CD4-positive, alpha-beta T cell treated with Interleukin-17A for 4 hours (primary cell): Measurements from ENCODE around the gene HTR7.
A peak's percentile ranks its signal among the peaks of the same experiment; 100 is the strongest.

Experiments
- DNase-seq: peaks from one replicate; pipeline ENCODE4 v3.0.0-alpha.2; 2020; ENCODE audit warnings: mixed read lengths

The HTR7 gene

DNA sequence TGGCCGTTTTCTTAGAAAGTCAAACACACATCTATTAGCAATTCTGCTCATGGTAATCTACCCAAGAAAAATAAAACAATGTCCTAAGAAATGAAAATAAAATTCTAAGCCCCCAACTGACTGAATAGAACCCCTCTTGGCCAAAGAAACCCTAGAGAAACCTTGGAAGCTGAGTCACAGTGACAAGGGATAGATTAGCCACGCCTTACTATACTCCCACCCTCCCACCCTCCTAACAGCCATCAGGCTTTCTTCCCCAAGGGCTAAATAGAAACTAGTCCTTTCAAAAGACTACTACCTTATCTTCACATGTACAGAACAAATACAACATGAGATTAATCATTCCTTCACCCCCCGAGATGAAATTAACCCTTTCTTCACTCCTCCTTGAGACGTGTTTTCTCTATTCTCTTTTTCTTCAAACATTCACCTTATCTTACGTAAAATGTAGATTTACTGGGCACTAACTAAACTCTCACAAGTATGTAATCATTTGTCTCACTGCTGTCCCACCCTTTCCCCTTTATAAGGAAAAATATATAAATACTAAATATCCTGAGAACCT is 57.5 kb downstream of the HTR7 start:
- DNase-seq, result no peak

- no peak for DNase-seq
Measured at GRCh38 chr10:90799172-90799571, 58.7 kb downstream of the HTR7 start.

- no peak for DNase-seq
Measured at GRCh38 chr10:90798482-90798881, 59.4 kb downstream of the HTR7 start.

- DNase-seq, result no peak
Measured at GRCh38 chr10:90790422-90790821, 67.4 kb downstream of the HTR7 start.

- no peak for DNase-seq
Measured at GRCh38 chr10:90788968-90789367, 68.9 kb downstream of the HTR7 start.

- DNase-seq, result no peak
Measured at GRCh38 chr10:90788199-90788491, 69.7 kb downstream of the HTR7 start.

DNA sequence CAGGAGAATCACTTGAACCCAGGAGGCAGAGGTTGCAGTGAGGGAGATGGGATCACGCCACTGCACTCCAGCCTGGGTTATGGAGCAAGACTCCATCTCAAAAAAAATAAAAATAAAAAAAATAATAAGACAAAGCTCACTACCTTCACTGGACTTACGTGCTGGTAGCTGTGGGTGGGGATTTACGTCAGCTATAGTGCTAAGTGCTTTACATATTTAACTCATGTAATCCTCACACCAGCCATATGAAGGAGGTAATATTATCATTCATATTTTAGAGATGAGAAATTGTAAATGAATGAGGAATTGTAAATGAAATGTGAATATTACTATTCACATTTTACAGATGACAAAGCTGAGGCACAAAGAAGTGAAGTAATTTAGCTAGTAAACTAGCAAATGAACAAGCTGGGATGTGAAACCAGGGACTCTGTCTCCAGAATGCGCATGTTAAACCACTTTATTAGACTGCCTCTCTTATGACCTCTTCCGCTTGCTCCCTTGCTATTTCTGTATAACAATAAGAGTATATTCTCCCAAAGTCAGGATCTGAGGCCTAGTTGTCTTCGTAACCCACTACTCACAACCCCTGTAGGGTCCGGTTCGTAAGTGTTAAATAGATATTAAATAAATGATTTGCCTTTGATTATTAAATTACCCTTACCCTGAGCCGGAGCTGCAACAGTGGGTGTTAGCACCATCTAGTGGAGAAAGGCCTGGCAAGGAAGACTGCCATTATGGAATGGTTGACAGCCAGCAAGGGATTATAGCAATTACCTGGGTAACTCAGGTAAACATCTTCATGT is 70.2 kb downstream of the HTR7 start:
- DNase-seq, result peak; percentile 20

DNA sequence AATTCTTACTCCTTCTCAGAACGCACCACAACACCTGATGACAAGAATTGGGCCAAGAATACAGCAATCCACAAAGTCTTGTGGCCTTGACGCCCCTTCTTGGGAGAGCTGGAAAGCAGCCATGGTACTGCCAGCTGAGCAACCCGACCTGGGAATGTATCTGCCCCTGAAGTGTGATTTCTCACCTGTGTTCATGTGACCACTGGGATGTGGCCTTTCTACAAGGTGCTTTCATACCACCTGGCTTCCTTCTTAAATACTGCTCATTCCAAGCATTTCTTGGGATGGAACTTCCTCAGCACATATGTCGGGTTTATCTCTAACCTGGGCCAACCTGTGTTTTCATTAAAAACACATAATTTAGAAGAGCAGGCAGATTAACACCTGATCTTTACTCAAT is 72.1 kb downstream of the HTR7 start:
- DNase-seq, result no peak

GRCh38 chr10:90784771-90785170 is 73.1 kb downstream of the HTR7 start:
- no peak for DNase-seq

DNA sequence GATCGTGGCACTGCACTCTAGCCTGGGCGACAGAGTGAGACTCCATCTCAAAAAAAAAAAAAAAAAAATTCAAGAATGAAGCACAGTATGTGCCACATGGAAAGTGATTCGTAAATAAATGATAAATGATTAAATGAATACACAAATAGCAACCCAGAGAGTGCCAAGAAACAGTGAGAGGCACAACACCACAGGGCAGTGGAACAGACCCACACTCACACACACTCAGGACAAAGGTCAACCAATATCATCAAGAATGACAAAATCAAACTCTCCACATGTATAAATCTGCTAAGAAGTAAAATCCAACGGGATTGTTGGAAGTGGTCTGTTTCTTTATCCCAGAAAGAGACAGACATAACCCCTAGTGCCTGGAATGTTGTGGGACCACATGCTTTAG is 77.4 kb downstream of the HTR7 start:
- no peak for DNase-seq

DNA sequence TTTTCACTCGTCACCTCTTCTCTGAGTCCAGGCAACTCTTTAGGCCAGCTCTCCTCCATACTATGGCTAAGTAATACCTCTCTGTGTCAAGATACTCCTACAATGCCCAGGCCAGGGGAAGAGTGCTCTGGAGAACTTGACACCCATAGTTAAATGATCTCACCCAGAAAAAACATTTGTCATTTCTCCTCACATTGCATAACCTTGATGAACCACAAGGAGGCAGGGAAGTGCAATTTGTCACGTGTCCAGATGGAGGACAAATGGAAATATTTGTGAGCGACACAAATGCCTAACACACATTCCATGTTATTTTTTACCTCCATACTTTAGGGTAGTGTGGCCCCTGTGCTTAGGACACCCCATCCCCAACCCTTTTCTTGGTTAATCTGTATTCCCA is 78.3 kb downstream of the HTR7 start:
- no peak for DNase-seq

DNA sequence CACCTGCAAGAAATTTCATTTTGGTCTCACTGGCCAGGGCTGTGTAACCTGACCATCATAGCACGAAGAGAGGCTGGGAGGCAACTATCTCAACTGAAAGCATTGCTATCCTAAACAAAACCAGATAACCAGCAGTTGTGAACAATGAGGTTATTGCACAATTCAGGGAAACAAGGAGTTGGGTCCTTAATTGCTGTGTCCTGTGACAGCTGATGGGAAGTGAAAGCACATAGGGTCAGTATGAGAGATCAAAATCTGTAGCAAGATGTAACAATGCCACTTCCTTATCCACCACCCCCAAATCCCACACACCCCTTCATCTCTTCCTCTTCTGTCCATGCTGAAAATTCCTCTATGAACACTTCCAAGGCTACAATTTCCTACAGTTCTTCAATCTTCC is 80.2 kb downstream of the HTR7 start:
- DNase-seq, result no peak

GRCh38 chr10:90775351-90776028 is 82.3 kb downstream of the HTR7 start:
- DNase-seq, result no peak

DNA sequence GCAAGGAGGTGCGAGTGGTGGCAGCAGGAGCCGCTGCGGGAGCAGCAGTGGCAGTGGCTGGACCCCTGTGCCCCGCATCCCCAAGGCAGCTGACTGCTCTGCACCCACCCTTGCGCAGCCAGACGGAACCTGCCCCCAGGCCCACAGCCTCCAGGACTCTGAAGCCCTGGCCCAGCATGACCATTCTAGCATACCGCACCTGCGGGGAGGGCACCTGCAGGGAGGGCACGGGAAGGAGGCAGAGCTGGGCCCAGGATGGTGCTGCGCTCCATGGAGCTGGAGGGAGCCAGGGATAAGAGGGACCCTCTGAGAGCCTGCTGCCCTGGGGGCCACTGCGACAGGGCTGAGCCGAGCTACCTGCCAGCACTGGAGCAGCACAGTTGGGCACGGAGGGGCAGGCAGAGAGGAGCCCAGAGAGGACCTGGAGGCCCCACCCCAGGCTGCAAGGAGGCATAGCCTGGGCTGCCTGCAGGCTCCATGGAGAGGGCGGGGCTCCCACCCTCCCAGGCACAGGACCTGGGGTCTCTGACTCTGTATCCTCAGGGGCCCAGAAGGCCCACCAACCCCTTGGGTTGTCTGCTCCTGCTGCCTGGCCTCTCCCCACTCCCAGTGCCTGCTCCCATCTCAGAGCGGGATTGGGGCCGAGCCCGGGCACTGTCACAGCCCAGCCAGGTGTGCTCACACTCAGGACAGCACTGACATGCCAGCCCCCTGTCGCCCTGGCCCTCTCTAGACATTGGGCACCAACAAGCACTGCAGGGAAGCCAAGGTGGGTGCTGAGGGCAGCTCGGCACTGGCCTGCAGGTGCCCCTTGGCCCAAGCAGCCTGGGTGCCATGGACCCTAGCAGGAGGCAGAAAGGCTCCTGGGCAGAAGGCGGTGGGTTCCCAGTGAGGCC is 87.6 kb downstream of the HTR7 start:
- no peak for DNase-seq

- DNase-seq, result peak; percentile 45
Measured at GRCh38 chr10:90751107-90751997, 106.5 kb downstream of the HTR7 start.

DNA sequence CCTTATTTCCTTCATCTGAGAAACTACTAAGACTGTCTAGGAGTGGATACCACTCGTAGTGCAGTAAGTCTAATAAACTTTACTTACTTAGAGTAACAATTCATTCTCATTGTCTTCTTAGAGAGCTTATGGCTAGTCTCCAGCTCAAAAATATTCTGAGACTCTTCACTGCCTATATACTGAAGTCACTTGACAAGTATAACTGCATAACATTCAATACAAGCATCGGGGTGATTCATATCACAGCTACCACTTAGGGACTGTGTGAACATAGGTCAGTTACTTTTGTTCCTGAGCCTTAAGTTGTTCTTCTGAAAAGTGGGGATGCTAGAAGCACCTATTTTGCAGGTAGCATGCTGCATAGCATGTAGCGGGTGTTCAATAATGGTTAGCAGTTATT is 111.0 kb downstream of the HTR7 start:
- DNase-seq, result no peak

DNA sequence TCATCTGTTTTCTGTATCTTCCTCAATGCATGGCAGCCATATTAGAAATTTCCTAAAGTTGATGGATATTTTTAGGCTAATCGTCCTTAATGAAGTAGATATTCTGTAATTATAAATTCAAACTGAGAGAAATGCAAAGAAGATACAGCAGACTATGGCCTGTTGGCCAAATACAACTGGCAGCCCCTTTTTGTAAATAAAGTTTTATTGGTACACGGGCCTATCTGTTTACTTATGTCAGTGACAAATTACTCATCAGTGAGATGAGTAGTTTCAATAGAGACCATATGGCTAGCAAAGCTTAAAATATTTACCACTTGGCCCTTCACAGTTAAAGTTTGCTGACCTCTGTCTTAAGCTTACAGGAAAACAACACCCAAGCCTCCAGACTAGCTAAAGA is 112.3 kb downstream of the HTR7 start:
- no peak for DNase-seq

GRCh38 chr10:90743291-90743690 is 114.5 kb downstream of the HTR7 start:
- no peak for DNase-seq

DNA sequence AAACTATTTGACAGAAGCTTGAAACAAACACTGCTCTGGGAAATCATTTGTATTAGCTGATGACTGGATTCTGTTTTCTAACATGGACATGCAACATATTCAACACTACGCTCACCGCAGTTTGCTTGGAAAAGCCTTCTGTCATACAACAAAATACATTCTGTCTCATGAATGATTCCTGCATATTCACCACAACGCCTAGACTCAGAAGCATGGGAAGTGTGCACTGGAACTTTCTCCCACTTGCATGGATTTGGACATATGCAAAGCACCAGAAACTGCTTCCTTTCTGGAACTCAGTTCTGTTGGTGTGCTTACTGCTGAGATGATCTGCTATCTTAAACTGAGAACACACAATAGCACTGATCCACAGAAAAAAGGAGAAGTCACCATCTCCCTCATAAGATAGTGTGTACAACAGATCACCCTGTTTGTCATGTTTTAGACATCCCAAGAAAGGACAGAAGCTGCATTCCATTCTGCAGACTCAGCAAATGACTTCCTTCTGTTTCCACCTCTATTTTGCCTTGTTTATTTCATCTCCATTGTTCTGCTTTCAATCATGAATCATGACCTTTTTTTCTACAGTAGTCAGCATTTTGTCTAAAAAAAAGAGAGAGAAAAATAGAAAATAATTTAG is 115.8 kb downstream of the HTR7 start:
- no peak for DNase-seq

GRCh38 chr10:90740265-90740664 is 117.6 kb downstream of the HTR7 start:
- no peak for DNase-seq

- no peak for DNase-seq
Measured at GRCh38 chr10:90738885-90739284, 119.0 kb downstream of the HTR7 start.

DNA sequence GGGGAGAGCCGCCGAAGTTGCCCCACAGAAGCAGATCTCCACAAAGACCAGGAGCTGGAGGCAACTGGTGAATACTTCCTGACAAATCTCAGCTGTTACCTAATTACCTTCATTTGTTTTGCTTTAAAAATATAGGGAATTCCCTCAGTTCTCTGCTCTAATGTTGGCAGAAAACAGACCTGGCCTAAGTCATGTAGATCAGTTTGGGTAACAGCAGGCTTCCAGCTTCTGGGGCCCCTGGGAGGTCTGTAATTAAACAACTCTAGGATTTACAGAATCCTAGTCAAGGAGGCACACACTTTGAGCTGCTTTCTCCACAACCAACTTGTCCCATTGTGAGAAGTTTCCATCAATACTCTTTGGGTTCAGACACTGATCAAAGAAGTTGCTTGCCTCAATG is 123.4 kb downstream of the HTR7 start:
- no peak for DNase-seq
